HepG2 (cell line): Measurements from ENCODE around the gene KCNJ4. TPM values are rescaled to one million over a fixed set of nuclear protein-coding genes. Genes with fewer than 3 reads are reported as not detected.

Experiments
- ATAC-seq: fragments of 200-7000 bp; cut with Tn5 transposase; 3 replicates; pipeline ENCODE4 v1.9.1; 2020; ENCODE audit warnings: mild to moderate bottlenecking, moderate library complexity
- BruUV-seq: library from RNA; stranded (reverse); fragments of 400-500 nt; replicated peaks from 2 replicates; lab custom pipeline; 2021; lab: Mats Ljungman, UMichigan
- CTCF ChIA-PET: fragments of 300-600 bp; formaldehyde crosslinking; extraction: SDS; loops from one replicate; lab custom pipeline; 2021; ENCODE audit warnings: low total read pairs, inconsistent platforms, low intra/inter-chr PET ratio; lab: Yijun Ruan, JAX
- POLR2A ChIA-PET: fragments of 350-600 bp; sonication (Branson Sonifier 250); formaldehyde crosslinking; loops from one replicate; lab custom pipeline; 2020; ENCODE audit warnings: antibody characterized with exemption, inconsistent platforms; lab: Yijun Ruan, JAX
- DNase-seq: peaks from one replicate; pipeline ENCODE4 v3.0.0-alpha.2; 2015; ENCODE audit warnings: low spot score
- FAIRE-seq: peaks from 3 replicates; lab custom pipeline; 2011; peaks lifted over from hg19 to GRCh38; lab: Jason Lieb, UNC
- H2AFZ ChIP-seq: one replicate; pipeline ENCODE4 v1.6.1; 2011; ENCODE audit warnings: low read length, inconsistent platforms
- H3K27ac ChIP-seq: fragments of 300-600 bp; 3 replicates; pipeline ENCODE4 v1.8.0; 2011; ENCODE audit warnings: mixed run types, mild to moderate bottlenecking, mixed read lengths, low read length, inconsistent platforms; ENCODE audit not compliant: insufficient read depth; ENCODE audit errors: extremely low read length
- H3K27me3 ChIP-seq, 2 experiments: fragments of 200-600 bp in 1 of 2; 2 replicates in 1 of 2; 3 replicates in 1 of 2; pipeline versions ENCODE4 v1.6.0 to v1.8.0; 2011; ENCODE audit warnings: low read length in 2 of 2, mild to moderate bottlenecking in 2 of 2, moderate library complexity in 2 of 2, inconsistent platforms in 1 of 2; ENCODE audit not compliant: insufficient read depth in 2 of 2, control insufficient read depth in 1 of 2
- H3K36me3 ChIP-seq, 2 experiments: fragments of 200-600 bp in 1 of 2; replicated peaks in 1 of 2; 2 replicates in 1 of 2; 3 replicates in 1 of 2; pipeline versions ENCODE4 v1.5.1 to v1.8.0; 2011; ENCODE audit warnings: low read length in 2 of 2, inconsistent platforms in 1 of 2; ENCODE audit not compliant: insufficient read depth in 2 of 2, control insufficient read depth in 1 of 2
- H3K4me1 ChIP-seq: 2 replicates; pipeline ENCODE4 v1.5.1; 2012; ENCODE audit warnings: low read length, inconsistent platforms; ENCODE audit not compliant: insufficient read depth
- H3K4me2 ChIP-seq: 2 replicates; pipeline ENCODE4 v1.6.0; 2011; ENCODE audit warnings: low read depth, low read length, inconsistent platforms
- H3K4me3 ChIP-seq, 3 experiments: fragments of 200-600 bp in 1 of 3; sonication (generic), shearing (Covaris generic) in 1 of 3; replicated peaks in 1 of 3; 2 replicates each; pipeline ENCODE4 v1.5.1; 2011 to 2016; ENCODE audit warnings: low read length in 3 of 3, inconsistent platforms in 2 of 3, low read depth in 2 of 3, mild to moderate bottlenecking in 2 of 3, control low read depth in 1 of 3, mixed read lengths in 1 of 3; ENCODE audit not compliant: insufficient read depth in 1 of 3
- H3K79me2 ChIP-seq: one replicate; pipeline ENCODE4 v1.6.1; 2011; ENCODE audit warnings: low read length, inconsistent platforms; ENCODE audit not compliant: insufficient read depth
- H3K9ac ChIP-seq: 2 replicates; pipeline ENCODE4 v1.6.0; 2011; ENCODE audit warnings: mild to moderate bottlenecking, low read depth, low read length, inconsistent platforms; ENCODE audit not compliant: insufficient read depth
- H3K9me3 ChIP-seq: 2 replicates; pipeline ENCODE4 v1.5.1; 2012; ENCODE audit warnings: mild to moderate bottlenecking, low read length
- H4K20me1 ChIP-seq: 2 replicates; pipeline ENCODE4 v1.6.0; 2011; ENCODE audit warnings: inconsistent platforms, mild to moderate bottlenecking, low read length, moderate library complexity; ENCODE audit not compliant: insufficient read depth
- ARID5B ChIP-seq: IDR thresholded peaks from 2 replicates; pipeline ENCODE4 v1.4.0; 2020; ENCODE audit warnings: mild to moderate bottlenecking, missing genetic modification reagents
- EZH2 ChIP-seq: conservative IDR thresholded peaks from 2 replicates; pipeline ENCODE4 v1.6.1; 2012; ENCODE audit warnings: mild to moderate bottlenecking, low read depth, low read length, moderate library complexity
- FIP1L1 ChIP-seq: fragments of 200-400 bp; formaldehyde crosslinking; IDR thresholded peaks from 2 replicates; pipeline ENCODE4 v1.6.1; 2018; ENCODE audit warnings: low read depth, mild to moderate bottlenecking, low read length, moderate library complexity, borderline replicate concordance; ENCODE audit not compliant: insufficient read depth
- HES4 ChIP-seq: sonication (generic); formaldehyde crosslinking; IDR thresholded peaks from 2 replicates; pipeline ENCODE4 v1.9.0; 2021; ENCODE audit warnings: mild to moderate bottlenecking, missing genetic modification reagents, borderline replicate concordance
- ZNF629 ChIP-seq: sonication (generic); formaldehyde crosslinking; conservative IDR thresholded peaks from 2 replicates; pipeline ENCODE4 v1.5.0; 2020; ENCODE audit warnings: missing genetic modification reagents
- ZNF704 ChIP-seq: sonication (generic); formaldehyde crosslinking; IDR thresholded peaks from 2 replicates; pipeline ENCODE4 v1.8.1; 2023; ENCODE audit warnings: mild to moderate bottlenecking, inconsistent platforms, moderate library complexity, missing genetic modification reagents, borderline replicate concordance
- WGBS: methylation state at CpG from one replicate; pipeline ENCODE4 v1.1.6; 2017; ENCODE audit warnings: low lambda C conversion rate; 5-methylcytosine and 5-hydroxymethylcytosine counted together
- in situ Hi-C: cut with HindIII; loops from 2 replicates; pipeline ENCODE4 v1.10.0; 2017; ENCODE audit warnings: low pct_unique_long_range_greater_than_20kb; ENCODE audit not compliant: extremely low pct_ligation_motif_present
- intact Hi-C: fragments of 100-400 bp; cut with micrococcal nuclease; formaldehyde crosslinking; loops from one replicate; pipeline ENCODE4 v1.10.0; 2022; ENCODE audit not compliant: unreplicated experiment
- polyA plus RNA-seq, 8 experiments: library from polyadenylated mRNA; depleted of rRNA in 3 of 8; stranded (reverse) in 7 of 8; unstranded in 1 of 8; fragments of >200 nt; fragmentation: Illumina TruSeq in 4 of 8; extraction: Trizol in 4 of 8; gene quantifications; 2 replicates each; pipeline versions ENCODE4 v1.2.1 to v1.2.3, GENCODE V29; 2011 to 2016; ENCODE audit warnings: low read depth in 4 of 8, missing spikeins in 1 of 8, mixed read lengths in 1 of 8; ENCODE audit not compliant: insufficient read depth in 1 of 8
- total RNA-seq, 5 experiments: library from RNA; depleted of rRNA; stranded (reverse); fragments of >200 nt; fragmentation: Illumina TruSeq; extraction: Trizol; gene quantifications; 2 replicates each; pipeline ENCODE4 v1.2.3, GENCODE V29; 2016; ENCODE audit warnings: low read depth in 1 of 5

KCNJ4 gene
- total and polyA plus RNA-seq, 2 of the 13 experiments (the other 11 are each of a cell fraction or from before 2014, with no cell fraction given), result not detected

- TF ChIP-seq ZNF704 (CRISPR knock-in tag) (no peak), HES4 (no peak), ARID5B (CRISPR knock-in tag) (no peak)
Observed at GRCh38 chr22:38452373-38453065, 2.5 kb downstream of the KCNJ4 start (continued).

GRCh38 chr22:38451864-38452263, 3.1 kb downstream of the KCNJ4 start:
- intact Hi-C loops, result no loop called here
- no peaks in the 10 kb centered on the region for H4K20me1 ChIP-seq
- WGBS, result 7% methylated on average over 1 of the region's 4 CpGs
- CTCF ChIA-PET, result no interaction called here
- POLR2A ChIA-PET, result no interaction called here
- H3K27me3 ChIP-seq, result peaks cover 20 to 68% of the 10 kb centered on the region in 2 experiments
- H3K27ac ChIP-seq, result no peak overlapping the region
- H3K4me3 ChIP-seq, result no peak overlapping the region
- H3K79me2 ChIP-seq, result no peaks in the 10 kb centered on the region
- FAIRE-seq, result no peak
- H3K9ac ChIP-seq, result no peak overlapping the region
- peaks cover 11% of the 10 kb centered on the region for H3K4me1 ChIP-seq
- no peak for ATAC-seq
- no peaks in the 10 kb centered on the region for H3K36me3 ChIP-seq
- no TSS peak for BruUV-seq
- H2AFZ ChIP-seq, result no peak overlapping the region
- no peak overlapping the region for H3K4me2 ChIP-seq
- TF ChIP-seq ZNF629 (CRISPR knock-in tag) (peak; percentile 52; the same call in 1 of the 2 replicates), EZH2 (peak; percentile 17; the same call in 1 of the 2 replicates), FIP1L1 (no peak)
- no peak for DNase-seq
- in situ Hi-C loops, result no loop called here
- no peaks in the 10 kb centered on the region for H3K9me3 ChIP-seq
